HCT116 (cell line): ENCODE results near the gene TMEM52. TPM values are rescaled to one million over a fixed set of nuclear protein-coding genes. Genes with fewer than 3 reads are reported as not detected.

ENCODE experiments used
- ATAC-seq: fragments of 200-7000 bp; cut with Tn5 transposase; 2 replicates; pipeline ENCODE4 v1.9.1; 2020; ENCODE audit warnings: mild to moderate bottlenecking, moderate library complexity
- BruUV-seq: library from RNA; stranded (reverse); fragments of 400-500 nt; replicated peaks from 2 replicates; lab custom pipeline; 2021; lab: Mats Ljungman, UMichigan
- CTCF ChIA-PET: fragments of 300-600 bp; sonication (Branson Sonifier 250); formaldehyde crosslinking; loops from one replicate; lab custom pipeline; 2021; ENCODE audit warnings: antibody characterized with exemption; lab: Charles Lee
- POLR2A ChIA-PET: fragments of 300-600, 350-600 bp; sonication (Branson Sonifier 250); formaldehyde crosslinking; loops from one replicate; lab custom pipeline; 2021; ENCODE audit warnings: antibody characterized with exemption; lab: Charles Lee
- RAD21 ChIA-PET, 2 experiments: fragments of 300-600 bp; sonication (Branson Sonifier 250); formaldehyde crosslinking; loops; one replicate each; lab custom pipeline; 2023; ENCODE audit warnings: low total read pairs in 2 of 2; ENCODE audit not compliant: uncharacterized antibody in 2 of 2, unreplicated experiment in 2 of 2, low non-redundant PET in 1 of 2; lab: Charles Lee
- DNase-seq: peaks from one replicate; pipeline ENCODE4 v3.0.0-alpha.2; 2010; ENCODE audit warnings: low read depth, low spot score
- H2AFZ ChIP-seq: fragments of 200-600 bp; shearing (Covaris generic), sonication (generic); 2 replicates; pipeline ENCODE4 v1.6.1; 2017; ENCODE audit warnings: low read depth, mixed run types, mixed read lengths, antibody characterized with exemption, low read length; ENCODE audit not compliant: poor library complexity, severe bottlenecking
- H3K27ac ChIP-seq: 2 replicates; pipeline ENCODE4 v1.5.1; 2012; ENCODE audit warnings: low read depth, low read length
- H3K27me3 ChIP-seq: fragments of 200-600 bp; sonication (generic); 2 replicates; pipeline ENCODE4 v1.6.1; 2016; ENCODE audit warnings: mixed run types, low read length, mixed read lengths; ENCODE audit not compliant: insufficient read depth
- H3K36me3 ChIP-seq, 2 experiments: fragments of 200-500 bp in 1 of 2; fragments of 200-600 bp in 1 of 2; sonication (Bioruptor generic) in 1 of 2; sonication (generic) in 1 of 2; 2 replicates each; pipeline versions ENCODE4 v1.5.1 to v1.6.1; 2014 to 2016; ENCODE audit warnings: low read length in 2 of 2, inconsistent platforms in 1 of 2, mixed read lengths in 1 of 2, mixed run types in 1 of 2; ENCODE audit not compliant: insufficient read depth in 2 of 2, control insufficient read depth in 1 of 2
- H3K4me1 ChIP-seq, 2 experiments: fragments of 200-600 bp in 1 of 2; sonication (generic) in 1 of 2; 2 replicates each; pipeline versions ENCODE4 v1.5.1 to v1.6.1; 2012 to 2017; ENCODE audit warnings: low read length in 2 of 2, inconsistent platforms in 1 of 2, mild to moderate bottlenecking in 1 of 2, mixed read lengths in 1 of 2, mixed run types in 1 of 2, moderate library complexity in 1 of 2; ENCODE audit not compliant: insufficient read depth in 2 of 2, control insufficient read depth in 1 of 2
- H3K4me2 ChIP-seq: fragments of 200-600 bp; sonication (generic); 2 replicates; pipeline ENCODE4 v1.6.1; 2017; ENCODE audit warnings: mixed run types, low read length, mixed read lengths
- H3K4me3 ChIP-seq, 2 experiments: fragments of 200-600 bp in 1 of 2; sonication (generic) in 1 of 2; replicated peaks in 1 of 2; 2 replicates each; pipeline ENCODE4 v1.5.1; 2011 to 2016; ENCODE audit warnings: low read length in 2 of 2, control low read depth in 1 of 2, low read depth in 1 of 2, mild to moderate bottlenecking in 1 of 2, mixed read lengths in 1 of 2, mixed run types in 1 of 2
- H3K79me2 ChIP-seq: fragments of 200-600 bp; sonication (generic); 2 replicates; pipeline ENCODE4 v1.6.1; 2017; ENCODE audit warnings: mild to moderate bottlenecking, mixed run types, low read length, moderate library complexity, mixed read lengths; ENCODE audit not compliant: insufficient read depth
- H3K9ac ChIP-seq: fragments of 200-600 bp; sonication (generic); 2 replicates; pipeline ENCODE4 v1.6.1; 2016; ENCODE audit warnings: low read length, mixed read lengths
- H3K9me2 ChIP-seq: fragments of 200-600 bp; sonication (generic), shearing (Covaris generic); 2 replicates; pipeline ENCODE4 v1.6.1; 2017; ENCODE audit warnings: mixed run types, mild to moderate bottlenecking, moderate library complexity; ENCODE audit not compliant: insufficient read depth
- H3K9me3 ChIP-seq, 2 experiments: fragments of 200-500 bp in 1 of 2; fragments of 200-600 bp in 1 of 2; sonication (Bioruptor generic) in 1 of 2; sonication (generic) in 1 of 2; 2 replicates each; pipeline ENCODE4 v1.6.1; 2014 to 2017; ENCODE audit warnings: low read length in 2 of 2, mixed read lengths in 2 of 2, inconsistent platforms in 1 of 2, low read depth in 1 of 2, mild to moderate bottlenecking in 1 of 2, mixed run types in 1 of 2, moderate library complexity in 1 of 2; ENCODE audit not compliant: control insufficient read depth in 1 of 2, insufficient read depth in 1 of 2
- H4K20me1 ChIP-seq: fragments of 200-600 bp; sonication (generic), shearing (Covaris generic); 2 replicates; pipeline ENCODE4 v1.6.1; 2017; ENCODE audit warnings: mixed run types, mild to moderate bottlenecking, moderate library complexity; ENCODE audit not compliant: insufficient read depth
- CTCF ChIP-seq, 3 experiments: fragments of 200-600 bp in 1 of 3; sonication (generic) in 1 of 3; IDR thresholded peaks in 2 of 3; conservative IDR thresholded peaks in 1 of 3; 2 replicates each; pipeline ENCODE4 v1.5.1; 2012 to 2017; ENCODE audit warnings: low read depth in 2 of 3, low read length in 2 of 3, antibody characterized with exemption in 1 of 3, borderline replicate concordance in 1 of 3, control low read depth in 1 of 3, mild to moderate bottlenecking in 1 of 3, mixed read lengths in 1 of 3, mixed run types in 1 of 3, moderate library complexity in 1 of 3; ENCODE audit not compliant: insufficient read depth in 1 of 3
- EZH2 ChIP-seq: fragments of 200-600 bp; sonication (generic); IDR thresholded peaks from 2 replicates; pipeline ENCODE4 v1.6.1; 2017; ENCODE audit warnings: antibody characterized with exemption, mixed run types
- EZH2phosphoT487 ChIP-seq: fragments of 200-600 bp; IDR thresholded peaks from 2 replicates; pipeline ENCODE4 v1.6.1; 2018; ENCODE audit warnings: antibody characterized with exemption, borderline replicate concordance
- POLR2A ChIP-seq: IDR thresholded peaks from 2 replicates; pipeline ENCODE4 v1.7.0; 2011; ENCODE audit warnings: borderline replicate concordance; ENCODE audit not compliant: insufficient read depth, insufficient read length; ENCODE audit errors: extremely low read depth
- POLR2AphosphoS5 ChIP-seq: IDR thresholded peaks from 2 replicates; pipeline ENCODE4 v1.6.1; 2011; ENCODE audit warnings: mild to moderate bottlenecking, low read depth, low read length, moderate library complexity
- RAD21 ChIP-seq: IDR thresholded peaks from 2 replicates; pipeline ENCODE4 v1.6.1; 2012; ENCODE audit warnings: low read depth, mild to moderate bottlenecking
- SIN3A ChIP-seq: IDR thresholded peaks from 2 replicates; pipeline ENCODE4 v1.6.1; 2012; ENCODE audit warnings: low read depth
- SP1 ChIP-seq: IDR thresholded peaks from 2 replicates; pipeline ENCODE4 v1.6.1; 2012; ENCODE audit warnings: low read depth
- TCF7L2 ChIP-seq: IDR thresholded peaks from 2 replicates; pipeline ENCODE4 v1.7.0; 2011; ENCODE audit warnings: borderline replicate concordance, inconsistent platforms; ENCODE audit not compliant: insufficient read depth, insufficient read length; ENCODE audit errors: extremely low read depth
- YY1 ChIP-seq: IDR thresholded peaks from 2 replicates; pipeline ENCODE4 v1.6.1; 2011; ENCODE audit warnings: low read length, low read depth, moderate library complexity, mild to moderate bottlenecking; ENCODE audit not compliant: insufficient replicate concordance; ENCODE audit errors: extremely low read depth
- intact Hi-C: fragments of 100-400 bp; cut with micrococcal nuclease; formaldehyde crosslinking; loops from 2 replicates; pipeline ENCODE4 v1.10.0; 2022
- total RNA-seq: library from RNA; stranded (reverse); gene quantifications from one replicate; pipeline ENCODE4 v1.2.1, GENCODE V29; 2021; ENCODE audit not compliant: unreplicated experiment
- TF ChIP-seq, protein P1 (sequence below): IDR thresholded peaks from 2 replicates; pipeline ENCODE4 v1.6.1; 2012
- TF ChIP-seq, protein P2 (sequence below): IDR thresholded peaks from 2 replicates; pipeline ENCODE4 v1.6.1; 2012

Gene TMEM52
- total RNA-seq, 1 experiment from 2014 or later = 27.5 TPM

DNA sequence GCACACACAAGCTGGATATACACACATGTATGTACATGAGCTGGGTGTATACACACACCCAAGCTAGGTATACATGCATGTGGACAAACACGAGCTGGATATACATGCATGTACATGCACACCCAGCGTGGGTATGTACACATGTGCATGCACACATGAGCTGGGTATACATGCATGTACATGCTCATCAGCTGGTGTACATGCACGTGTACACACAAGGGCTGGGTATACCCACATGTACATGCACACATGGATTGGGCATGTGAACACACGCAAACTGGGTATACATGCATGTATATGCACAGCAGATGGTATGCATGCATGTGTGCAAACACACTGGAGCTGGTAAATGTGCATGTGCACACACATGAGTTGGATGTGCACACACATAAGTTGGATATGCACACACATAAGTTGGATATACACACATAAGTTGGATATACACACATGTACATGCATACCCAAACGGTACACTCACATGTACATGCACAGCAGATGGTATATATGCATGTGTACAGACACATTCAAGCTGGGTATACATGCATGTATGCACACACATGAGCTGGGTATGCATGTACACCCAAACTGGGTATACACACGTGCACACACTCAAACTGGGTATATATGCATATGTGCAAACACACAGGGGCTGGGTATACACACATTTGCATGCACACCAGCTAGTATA, 20.7 kb downstream of the TMEM52 start:
- H3K79me2 ChIP-seq = no peaks in the 10 kb centered on the region
- peaks cover 23 to 38% of the 10 kb centered on the region in 2 experiments for H3K4me1 ChIP-seq
- H3K9ac ChIP-seq = no peak overlapping the region
- ChIA-PET POLR2A (no interaction called here), RAD21 (interaction anchor here in 1 of 2 experiments (1.1 kb wide), 1 partner anchor 10 kb away, joined by 3 read pairs; no protein-coding TSS in a partner anchor), CTCF (no interaction called here)
- DNase-seq (no peak), ATAC-seq (no peak)
- no peaks in the 10 kb centered on the region for H4K20me1 ChIP-seq
- H3K27me3 ChIP-seq = no peaks in the 10 kb centered on the region
- no peak overlapping the region for H3K4me2 ChIP-seq
- no peaks in the 10 kb centered on the region for H3K36me3 ChIP-seq
- H2AFZ ChIP-seq = no peak overlapping the region
- H3K9me2 ChIP-seq = no peaks in the 10 kb centered on the region
- H3K4me3 ChIP-seq = no peak overlapping the region
- BruUV-seq = no TSS peak
- no peak for TF ChIP-seq YY1
- no peak for TF ChIP-seq EZH2
- no peak for TF ChIP-seq POLR2AphosphoS5
- no peak for TF ChIP-seq CTCF (IDR thresholded peaks at IDR 0.05 in 2 of 3, conservative IDR thresholded peaks at IDR 0.05 in 1 of 3; ENCODE audit: borderline replicate concordance in 1 of 3, insufficient read depth in 1 of 3, low read depth in 2 of 3, low read length in 2 of 3)
- no peak for TF ChIP-seq SIN3A
- TF ChIP-seq EZH2phosphoT487 = no peak
- TF ChIP-seq RAD21 = no peak
- TF ChIP-seq TCF7L2 = no peak
- TF ChIP-seq POLR2A = no peak
- TF ChIP-seq, protein P1, sequence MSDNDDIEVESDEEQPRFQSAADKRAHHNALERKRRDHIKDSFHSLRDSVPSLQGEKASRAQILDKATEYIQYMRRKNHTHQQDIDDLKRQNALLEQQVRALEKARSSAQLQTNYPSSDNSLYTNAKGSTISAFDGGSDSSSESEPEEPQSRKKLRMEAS = no peak
- TF ChIP-seq SP1 = no peak
- TF ChIP-seq, protein P2, sequence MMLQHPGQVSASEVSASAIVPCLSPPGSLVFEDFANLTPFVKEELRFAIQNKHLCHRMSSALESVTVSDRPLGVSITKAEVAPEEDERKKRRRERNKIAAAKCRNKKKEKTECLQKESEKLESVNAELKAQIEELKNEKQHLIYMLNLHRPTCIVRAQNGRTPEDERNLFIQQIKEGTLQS = no peak
- TF ChIP-seq, all 23 proteins: peak for 0
- H3K27ac ChIP-seq = no peak overlapping the region
- H3K9me3 ChIP-seq = no peaks in the 10 kb centered on the region
- intact Hi-C loops = no loop called here
